KMS-11 (cell line): ENCODE data around the gene UPB1.
"Not testable (repeated sequence)": the region's sequence is repeated elsewhere in the genome, so short reads cannot be mapped to it uniquely, and the experiment has no call there.

Experiments
- H2AFZ ChIP-seq: fragments of 200-600 bp; sonication (generic); 2 replicates; pipeline ENCODE4 v1.6.1; 2016; ENCODE audit warnings: antibody characterized with exemption, mixed run types, low read depth
- H3K27ac ChIP-seq: fragments of 200-600 bp; sonication (generic); 2 replicates; pipeline ENCODE4 v1.6.1; 2016; ENCODE audit warnings: mild to moderate bottlenecking, mixed run types
- H3K27me3 ChIP-seq: fragments of 200-600 bp; sonication (generic); 2 replicates; pipeline ENCODE4 v1.6.1; 2017; ENCODE audit warnings: mild to moderate bottlenecking, low read depth, mixed run types, moderate library complexity; ENCODE audit not compliant: insufficient read depth
- H3K36me3 ChIP-seq: fragments of 200-600 bp; sonication (generic); 2 replicates; pipeline ENCODE4 v1.6.1; 2017; ENCODE audit warnings: mild to moderate bottlenecking, mixed run types; ENCODE audit not compliant: insufficient read depth
- H3K4me1 ChIP-seq: fragments of 200-600 bp; sonication (generic); 2 replicates; pipeline ENCODE4 v1.6.1; 2016; ENCODE audit warnings: mild to moderate bottlenecking, low read depth, mixed run types; ENCODE audit not compliant: poor library complexity, severe bottlenecking
- H3K4me2 ChIP-seq: fragments of 200-600 bp; sonication (generic); 2 replicates; pipeline ENCODE4 v1.7.0; 2016; ENCODE audit warnings: mild to moderate bottlenecking, mixed run types
- H3K4me3 ChIP-seq: fragments of 200-600 bp; sonication (generic); IDR thresholded peaks from 2 replicates; pipeline ENCODE4 v1.6.1; 2017; ENCODE audit warnings: low read depth, low read length, mixed read lengths; ENCODE audit not compliant: insufficient read depth
- H3K79me2 ChIP-seq: fragments of 200-600 bp; sonication (generic); 2 replicates; pipeline ENCODE4 v1.6.1; 2016; ENCODE audit warnings: low read depth, mixed run types; ENCODE audit not compliant: insufficient read depth
- H3K9ac ChIP-seq: fragments of 200-600 bp; sonication (generic); 2 replicates; pipeline ENCODE4 v1.6.1; 2016; ENCODE audit warnings: mild to moderate bottlenecking, mixed run types
- H4K20me1 ChIP-seq: fragments of 200-600 bp; sonication (generic); 2 replicates; pipeline ENCODE4 v1.6.1; 2016; ENCODE audit warnings: mild to moderate bottlenecking, mixed run types; ENCODE audit not compliant: insufficient read depth
- TF ChIP-seq, protein P1 (sequence below): fragments of 200-600 bp; sonication (generic); conservative IDR thresholded peaks from 2 replicates; pipeline ENCODE4 v1.6.1; 2017; ENCODE audit warnings: low read depth, mild to moderate bottlenecking, antibody characterized with exemption, low read length, moderate library complexity, mixed read lengths

UPB1 gene

GRCh38 chr22:24548812-24549211 lies 53.7 kb downstream of the UPB1 start:
- peaks cover 39% of the 10 kb centered on the region for H3K79me2 ChIP-seq

DNA sequence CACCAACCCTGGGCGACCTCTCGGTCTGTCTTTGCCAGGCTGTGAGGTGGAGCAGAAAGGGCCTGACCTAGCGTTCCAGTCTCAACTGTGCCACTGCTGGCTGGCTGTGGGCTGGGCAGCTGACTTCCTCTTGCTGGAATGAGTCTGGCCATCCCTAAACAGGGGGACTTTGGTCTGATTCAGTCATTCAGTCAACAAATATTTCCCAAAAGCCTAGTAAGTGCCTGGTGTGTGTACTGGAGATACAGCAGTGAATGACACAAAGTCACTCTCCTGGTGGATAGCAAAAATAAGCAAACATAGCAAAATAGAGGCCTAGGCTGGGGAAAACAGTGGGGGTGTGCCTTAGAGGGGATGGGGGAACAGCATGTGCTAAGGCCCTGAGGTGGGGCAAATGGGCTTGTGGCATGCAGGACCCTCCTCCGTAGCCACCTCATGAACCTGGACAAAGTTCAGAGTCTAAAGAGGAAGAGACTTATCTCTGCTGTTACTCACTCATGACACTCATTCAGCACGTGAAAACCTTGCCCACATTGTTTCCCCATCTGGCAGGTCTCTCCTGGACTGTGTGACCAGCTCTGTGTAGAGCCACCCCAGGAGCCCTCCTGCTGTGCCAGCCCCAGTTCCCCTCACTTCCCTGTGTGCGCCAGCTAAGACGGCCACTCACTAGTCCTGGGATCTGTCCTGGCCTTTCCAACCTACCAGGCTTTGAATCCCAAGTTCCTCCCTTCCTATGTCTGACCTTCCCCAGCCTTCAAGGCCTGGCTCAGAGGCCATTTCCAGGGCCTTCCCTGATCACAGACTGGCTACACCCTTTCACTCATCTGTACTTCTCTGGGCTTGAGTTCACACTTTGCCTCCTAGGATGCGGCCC lies 55.1 kb downstream of the UPB1 start:
- Histone ChIP-seq H4K20me1 (no peaks in the 10 kb centered on the region), H3K27me3 (no peaks in the 10 kb centered on the region), H3K27ac (no peak overlapping the region), H3K36me3 (peaks cover 10% of the 10 kb centered on the region; the same call in 1 of the 2 replicates), H2AFZ (no peak overlapping the region), H3K4me2 (no peak overlapping the region), H3K79me2 (peaks cover 48% of the 10 kb centered on the region), H3K4me1 (peaks cover 41% of the 10 kb centered on the region), H3K9ac (no peak overlapping the region), H3K4me3 (no peak overlapping the region)
- TF ChIP-seq, protein P1, sequence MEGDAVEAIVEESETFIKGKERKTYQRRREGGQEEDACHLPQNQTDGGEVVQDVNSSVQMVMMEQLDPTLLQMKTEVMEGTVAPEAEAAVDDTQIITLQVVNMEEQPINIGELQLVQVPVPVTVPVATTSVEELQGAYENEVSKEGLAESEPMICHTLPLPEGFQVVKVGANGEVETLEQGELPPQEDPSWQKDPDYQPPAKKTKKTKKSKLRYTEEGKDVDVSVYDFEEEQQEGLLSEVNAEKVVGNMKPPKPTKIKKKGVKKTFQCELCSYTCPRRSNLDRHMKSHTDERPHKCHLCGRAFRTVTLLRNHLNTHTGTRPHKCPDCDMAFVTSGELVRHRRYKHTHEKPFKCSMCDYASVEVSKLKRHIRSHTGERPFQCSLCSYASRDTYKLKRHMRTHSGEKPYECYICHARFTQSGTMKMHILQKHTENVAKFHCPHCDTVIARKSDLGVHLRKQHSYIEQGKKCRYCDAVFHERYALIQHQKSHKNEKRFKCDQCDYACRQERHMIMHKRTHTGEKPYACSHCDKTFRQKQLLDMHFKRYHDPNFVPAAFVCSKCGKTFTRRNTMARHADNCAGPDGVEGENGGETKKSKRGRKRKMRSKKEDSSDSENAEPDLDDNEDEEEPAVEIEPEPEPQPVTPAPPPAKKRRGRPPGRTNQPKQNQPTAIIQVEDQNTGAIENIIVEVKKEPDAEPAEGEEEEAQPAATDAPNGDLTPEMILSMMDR, result no peak

More at GRCh38 chr22:24548812-24549211, 53.7 kb downstream of the UPB1 start:
- Histone ChIP-seq H3K27me3 (no peaks in the 10 kb centered on the region), H3K4me1 (peaks cover 53% of the 10 kb centered on the region), H3K4me2 (no peak overlapping the region), H3K4me3 (no peak overlapping the region), H4K20me1 (no peaks in the 10 kb centered on the region), H2AFZ (no peak overlapping the region), H3K9ac (no peak overlapping the region), H3K27ac (no peak overlapping the region), H3K36me3 (peaks cover 10% of the 10 kb centered on the region; the same call in 1 of the 2 replicates)
- TF ChIP-seq, protein P1, result no peak

DNA sequence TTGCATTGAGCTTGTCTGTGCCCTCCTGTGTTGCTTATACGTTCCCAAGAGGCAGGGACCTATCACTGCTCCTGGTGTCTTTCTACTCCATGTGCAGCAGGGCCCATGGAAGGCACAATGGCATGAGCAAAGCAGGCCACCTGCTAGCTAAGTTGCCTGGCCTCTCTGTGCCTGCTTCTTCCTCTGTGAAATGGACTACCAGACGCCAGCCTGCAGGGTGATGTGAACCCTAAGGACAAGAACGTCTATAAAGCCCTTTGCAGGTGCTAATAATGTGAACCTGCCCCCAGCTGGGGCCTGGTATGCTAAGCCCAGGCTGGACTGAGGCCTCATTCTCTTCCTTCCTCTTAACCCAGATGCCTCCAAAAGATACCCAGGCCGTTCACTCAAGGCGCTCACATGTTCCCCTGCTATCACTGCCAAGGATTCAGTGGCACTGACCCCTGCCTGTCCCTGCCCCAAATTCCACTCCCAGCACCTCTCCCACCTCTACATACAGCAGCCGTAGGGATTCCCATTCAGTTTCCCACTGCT lies 55.8 kb downstream of the UPB1 start:
- Histone ChIP-seq H3K27ac (no peak overlapping the region), H3K27me3 (no peaks in the 10 kb centered on the region), H4K20me1 (no peaks in the 10 kb centered on the region), H3K9ac (no peak overlapping the region), H3K4me3 (no peak overlapping the region), H3K36me3 (peaks cover 10% of the 10 kb centered on the region; the same call in 1 of the 2 replicates), H3K4me2 (no peak overlapping the region), H3K79me2 (peaks cover 50% of the 10 kb centered on the region), H3K4me1 (peaks cover 34% of the 10 kb centered on the region), H2AFZ (no peak overlapping the region)
- TF ChIP-seq, protein P1, result no peak

DNA sequence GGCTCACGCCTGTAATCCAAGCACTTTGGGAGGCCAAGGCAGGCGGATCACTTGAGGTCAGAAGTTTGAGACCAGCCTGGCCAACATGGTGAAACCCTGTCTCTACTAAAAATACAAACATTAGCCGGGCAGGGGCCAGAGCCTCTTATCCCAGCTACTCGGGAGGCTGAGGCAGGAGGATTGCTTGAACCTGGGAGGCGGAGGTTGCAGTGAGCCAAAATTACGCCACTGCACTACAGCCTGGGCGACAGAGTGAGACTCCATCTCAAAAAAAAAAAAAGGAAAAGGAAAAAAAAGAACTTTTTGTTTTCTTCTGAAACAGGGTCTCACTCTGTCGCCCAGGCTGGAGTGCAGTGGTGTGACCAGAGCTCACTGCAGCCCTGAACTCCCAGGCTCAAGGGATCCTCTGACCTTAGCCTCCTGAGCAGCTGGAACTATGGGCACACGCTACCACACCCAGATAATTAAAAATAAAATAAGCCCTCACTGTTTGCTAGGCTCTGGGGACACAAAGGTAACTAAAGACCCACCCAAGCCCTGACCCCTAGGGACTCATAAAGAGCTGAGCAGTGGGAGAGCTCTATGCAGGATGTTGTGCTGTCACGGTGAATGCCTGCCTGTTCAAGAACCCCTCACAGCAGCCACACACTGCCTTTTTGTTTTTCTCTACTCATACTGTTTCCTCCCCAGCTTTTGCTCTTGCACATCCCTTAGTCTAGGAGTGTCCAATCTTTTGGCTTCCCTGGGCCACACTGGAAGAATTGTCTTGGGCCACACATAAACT lies 57.6 kb downstream of the UPB1 start:
- H3K27ac ChIP-seq, H3K27me3 ChIP-seq, H2AFZ ChIP-seq, H3K9ac ChIP-seq, H3K4me3 ChIP-seq, H3K36me3 ChIP-seq, H4K20me1 ChIP-seq: not testable (repeated sequence)
- Histone ChIP-seq H3K4me2 (peak overlapping the region; percentile 100), H3K79me2 (peaks cover 67% of the 10 kb centered on the region), H3K4me1 (peaks cover 36% of the 10 kb centered on the region)
